Body of pancreas (tissue), 4 donors: ENCODE results near the gene MIF4GD.

Experiments used
- CTCF ChIP-seq, 7 experiments: fragments of 450-650 bp in 4 of 7; fragments of 200-600 bp in 3 of 7; sonication (generic) in 3 of 7; IDR thresholded peaks; one replicate each; pipeline ENCODE4 v1.5.1; 2016 to 2019; ENCODE audit warnings: antibody characterized with exemption in 7 of 7
- POLR2A ChIP-seq, 3 donors: fragments of 450-650 bp; IDR thresholded peaks; one replicate each; pipeline ENCODE4 v1.6.1; 2016; ENCODE audit warnings: antibody characterized with exemption in 3 of 3, mild to moderate bottlenecking in 2 of 3

- no peak for TF ChIP-seq CTCF (IDR thresholded peaks at IDR 0.05)
- TF ChIP-seq POLR2A (IDR thresholded peaks at IDR 0.05) = no peak
Measured at GRCh38 chr17:75241502-75241901, 29.5 kb downstream of the MIF4GD start.
